Measurements from ENCODE around the gene DOCK9. TPM values are rescaled to one million over a fixed set of nuclear protein-coding genes. Genes with fewer than 3 reads are reported as not detected.

DOCK9 gene
- total RNA-seq, 1 donor from 2014 or later = 56.3 TPM

GRCh38 chr13:98831236-98831635, 146.6 kb downstream of the DOCK9 start:
- H3K27ac ChIP-seq (ENCODE audit: low read depth, low read length) = no peak overlapping the region
- H3K9ac ChIP-seq (ENCODE audit: low read length) = no peak overlapping the region
- H3K27me3 ChIP-seq (ENCODE audit: insufficient read depth, low read length) = no peaks in the 10 kb centered on the region
- Mint-ChIP-seq H3K9me3 (ENCODE audit: unreplicated experiment) (no peaks in the 10 kb centered on the region), H3K36me3 (ENCODE audit: low read depth, unreplicated experiment) (peaks cover 13% of the 10 kb centered on the region), H3K27ac (ENCODE audit: unreplicated experiment) (no peak overlapping the region), H3K27me3 (ENCODE audit: low read depth, unreplicated experiment) (no peaks in the 10 kb centered on the region), H3K4me1 (ENCODE audit: low read depth, unreplicated experiment) (no peaks in the 10 kb centered on the region), H3K4me3 (ENCODE audit: unreplicated experiment) (no peak overlapping the region)
- TF ChIP-seq, protein P1, sequence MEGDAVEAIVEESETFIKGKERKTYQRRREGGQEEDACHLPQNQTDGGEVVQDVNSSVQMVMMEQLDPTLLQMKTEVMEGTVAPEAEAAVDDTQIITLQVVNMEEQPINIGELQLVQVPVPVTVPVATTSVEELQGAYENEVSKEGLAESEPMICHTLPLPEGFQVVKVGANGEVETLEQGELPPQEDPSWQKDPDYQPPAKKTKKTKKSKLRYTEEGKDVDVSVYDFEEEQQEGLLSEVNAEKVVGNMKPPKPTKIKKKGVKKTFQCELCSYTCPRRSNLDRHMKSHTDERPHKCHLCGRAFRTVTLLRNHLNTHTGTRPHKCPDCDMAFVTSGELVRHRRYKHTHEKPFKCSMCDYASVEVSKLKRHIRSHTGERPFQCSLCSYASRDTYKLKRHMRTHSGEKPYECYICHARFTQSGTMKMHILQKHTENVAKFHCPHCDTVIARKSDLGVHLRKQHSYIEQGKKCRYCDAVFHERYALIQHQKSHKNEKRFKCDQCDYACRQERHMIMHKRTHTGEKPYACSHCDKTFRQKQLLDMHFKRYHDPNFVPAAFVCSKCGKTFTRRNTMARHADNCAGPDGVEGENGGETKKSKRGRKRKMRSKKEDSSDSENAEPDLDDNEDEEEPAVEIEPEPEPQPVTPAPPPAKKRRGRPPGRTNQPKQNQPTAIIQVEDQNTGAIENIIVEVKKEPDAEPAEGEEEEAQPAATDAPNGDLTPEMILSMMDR (IDR thresholded peaks at IDR 0.05; ENCODE audit: insufficient read depth, low read depth, low read length) = no peak
- no peak for TF ChIP-seq EZH2 (IDR thresholded peaks at IDR 0.05; ENCODE audit: insufficient read depth, low read length)
- H3K36me3 ChIP-seq (ENCODE audit: insufficient read depth, low read length) = peaks cover 3% of the 10 kb centered on the region
- FAIRE-seq (no peak), DNase-seq (ENCODE audit: low read depth) (no peak)
- no peaks in the 10 kb centered on the region for H3K79me2 ChIP-seq (ENCODE audit: insufficient read depth, low read length)
- H3K4me3 ChIP-seq (ENCODE audit: insufficient read depth, low read depth, low read length) = no peak overlapping the region
- H3K9me3 ChIP-seq (ENCODE audit: insufficient read depth, low read depth, low read length) = no peaks in the 10 kb centered on the region
- H3K4me1 ChIP-seq (ENCODE audit: insufficient read depth, low read length) = no peaks in the 10 kb centered on the region
- no peak overlapping the region for H2AFZ ChIP-seq (ENCODE audit: low read depth, low read length)
- no peaks in the 10 kb centered on the region for H4K20me1 ChIP-seq (ENCODE audit: insufficient read depth, low read length)
- H3K4me2 ChIP-seq (ENCODE audit: low read length) = no peak overlapping the region

DNA sequence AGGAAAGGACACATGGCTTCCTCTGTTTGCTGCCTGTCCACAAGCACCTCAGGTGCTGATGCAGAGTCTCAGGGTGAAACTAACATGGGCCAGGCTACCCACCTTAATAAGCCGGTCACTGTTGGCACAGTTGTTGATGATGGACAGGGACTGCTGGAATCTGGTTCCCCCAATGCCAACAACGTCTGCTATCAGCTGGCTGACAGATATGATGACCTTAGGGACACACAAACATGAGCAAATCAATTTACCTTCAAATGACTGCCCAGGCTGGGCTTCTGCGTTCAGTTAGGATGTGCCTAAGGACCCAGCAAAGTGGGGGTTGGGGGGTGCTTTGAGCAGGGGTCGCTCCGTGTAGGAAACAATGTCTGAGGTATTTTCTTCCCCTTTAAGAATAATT, 148.3 kb downstream of the DOCK9 start:
- no peak overlapping the region for H3K9ac ChIP-seq (ENCODE audit: low read length)
- H2AFZ ChIP-seq (ENCODE audit: low read depth, low read length) = no peak overlapping the region
- no peak overlapping the region for H3K4me3 Mint-ChIP-seq (ENCODE audit: unreplicated experiment)
- H3K9me3 Mint-ChIP-seq (ENCODE audit: unreplicated experiment) = no peaks in the 10 kb centered on the region
- no peaks in the 10 kb centered on the region for H3K9me3 ChIP-seq (ENCODE audit: insufficient read depth, low read depth, low read length)
- H3K4me3 ChIP-seq (ENCODE audit: insufficient read depth, low read depth, low read length) = no peak overlapping the region
- no peaks in the 10 kb centered on the region for H4K20me1 ChIP-seq (ENCODE audit: insufficient read depth, low read length)
- no peak overlapping the region for H3K4me2 ChIP-seq (ENCODE audit: low read length)
- FAIRE-seq (no peak), DNase-seq (ENCODE audit: low read depth) (no peak)
- TF ChIP-seq EZH2 (IDR thresholded peaks at IDR 0.05; ENCODE audit: insufficient read depth, low read length) = no peak
- TF ChIP-seq, protein P1 (IDR thresholded peaks at IDR 0.05; ENCODE audit: insufficient read depth, low read depth, low read length) = no peak
- no peaks in the 10 kb centered on the region for H3K4me1 ChIP-seq (ENCODE audit: insufficient read depth, low read length)
- H3K79me2 ChIP-seq (ENCODE audit: insufficient read depth, low read length) = no peaks in the 10 kb centered on the region
- H3K27me3 Mint-ChIP-seq (ENCODE audit: low read depth, unreplicated experiment) = no peaks in the 10 kb centered on the region
- H3K27me3 ChIP-seq (ENCODE audit: insufficient read depth, low read length) = no peaks in the 10 kb centered on the region
- H3K27ac ChIP-seq (ENCODE audit: low read depth, low read length) = no peak overlapping the region
- H3K36me3 Mint-ChIP-seq (ENCODE audit: low read depth, unreplicated experiment) = peaks cover 13% of the 10 kb centered on the region
- no peaks in the 10 kb centered on the region for H3K4me1 Mint-ChIP-seq (ENCODE audit: low read depth, unreplicated experiment)
- H3K27ac Mint-ChIP-seq (ENCODE audit: unreplicated experiment) = no peak overlapping the region
- H3K36me3 ChIP-seq (ENCODE audit: insufficient read depth, low read length) = peaks cover 3% of the 10 kb centered on the region

- H3K4me1 Mint-ChIP-seq (ENCODE audit: low read depth, unreplicated experiment) = no peaks in the 10 kb centered on the region
- H3K36me3 Mint-ChIP-seq (ENCODE audit: low read depth, unreplicated experiment) = peaks cover 18% of the 10 kb centered on the region
- TF ChIP-seq, protein P1 (IDR thresholded peaks at IDR 0.05; ENCODE audit: insufficient read depth, low read depth, low read length) = no peak
- TF ChIP-seq EZH2 (IDR thresholded peaks at IDR 0.05; ENCODE audit: insufficient read depth, low read length) = no peak
- Histone ChIP-seq H3K4me2 (ENCODE audit: low read length) (no peak overlapping the region), H3K27me3 (ENCODE audit: insufficient read depth, low read length) (no peaks in the 10 kb centered on the region), H3K4me1 (ENCODE audit: insufficient read depth, low read length) (no peaks in the 10 kb centered on the region), H3K36me3 (ENCODE audit: insufficient read depth, low read length) (peaks cover 3% of the 10 kb centered on the region), H3K9ac (ENCODE audit: low read length) (no peak overlapping the region), H3K9me3 (ENCODE audit: insufficient read depth, low read depth, low read length) (no peaks in the 10 kb centered on the region), H3K4me3 (ENCODE audit: insufficient read depth, low read depth, low read length) (no peak overlapping the region), H2AFZ (ENCODE audit: low read depth, low read length) (no peak overlapping the region), H3K27ac (ENCODE audit: low read depth, low read length) (no peak overlapping the region), H4K20me1 (ENCODE audit: insufficient read depth, low read length) (no peaks in the 10 kb centered on the region), H3K79me2 (ENCODE audit: insufficient read depth, low read length) (no peaks in the 10 kb centered on the region)
- no peak overlapping the region for H3K4me3 Mint-ChIP-seq (ENCODE audit: unreplicated experiment)
- H3K27ac Mint-ChIP-seq (ENCODE audit: unreplicated experiment) = no peak overlapping the region
- no peak for FAIRE-seq
- no peaks in the 10 kb centered on the region for H3K9me3 Mint-ChIP-seq (ENCODE audit: unreplicated experiment)
- no peaks in the 10 kb centered on the region for H3K27me3 Mint-ChIP-seq (ENCODE audit: low read depth, unreplicated experiment)
- no peak for DNase-seq (ENCODE audit: low read depth)
Observed at GRCh38 chr13:98828614-98829013, 149.2 kb downstream of the DOCK9 start.
